ENCODE measurements around the gene RCOR2.

The RCOR2 gene

GRCh38 chr11:63906585-63906984 is 10.4 kb downstream of the RCOR2 start:
- peak; percentile 20 for TF ChIP-seq CTCF (conservative IDR thresholded peaks at IDR 0.05; ENCODE audit: low read length)
- DNase-seq (ENCODE audit: low read depth), result no peak

GRCh38 chr11:63906087-63906486 is 10.9 kb downstream of the RCOR2 start:
- TF ChIP-seq CTCF (conservative IDR thresholded peaks at IDR 0.05; ENCODE audit: low read length), result no peak

More at GRCh38 chr11:63906585-63906984, 10.4 kb downstream of the RCOR2 start:
- no peak overlapping the region for H3K4me3 ChIP-seq (ENCODE audit: low read length)

GRCh38 chr11:63905179-63905578 is 11.8 kb downstream of the RCOR2 start:
- no peak for DNase-seq (ENCODE audit: low read depth)
- H3K4me3 ChIP-seq (ENCODE audit: low read length), result no peak overlapping the region
- TF ChIP-seq CTCF (conservative IDR thresholded peaks at IDR 0.05; ENCODE audit: low read length), result no peak

More at GRCh38 chr11:63906087-63906486, 10.9 kb downstream of the RCOR2 start:
- no peak for DNase-seq (ENCODE audit: low read depth)
- H3K4me3 ChIP-seq (ENCODE audit: low read length), result no peak overlapping the region

- no peak for TF ChIP-seq CTCF (conservative IDR thresholded peaks at IDR 0.05; ENCODE audit: low read length)
- no peak overlapping the region for H3K4me3 ChIP-seq (ENCODE audit: low read length)
- DNase-seq (ENCODE audit: low read depth), result no peak
Measured at GRCh38 chr11:63904743-63905142, 12.2 kb downstream of the RCOR2 start.

- H3K4me3 ChIP-seq (ENCODE audit: low read length), result no peak overlapping the region
- no peak for TF ChIP-seq CTCF (conservative IDR thresholded peaks at IDR 0.05; ENCODE audit: low read length)
Measured at GRCh38 chr11:63903884-63904283, 13.1 kb downstream of the RCOR2 start.

GRCh38 chr11:63901660-63902059 is 15.3 kb downstream of the RCOR2 start:
- DNase-seq (ENCODE audit: low read depth), result no peak
- peak; percentile 50 for TF ChIP-seq CTCF (conservative IDR thresholded peaks at IDR 0.05; ENCODE audit: low read length)

More at GRCh38 chr11:63903884-63904283, 13.1 kb downstream of the RCOR2 start:
- DNase-seq (ENCODE audit: low read depth), result no peak

GRCh38 chr11:63897459-63898146 is 19.4 kb downstream of the RCOR2 start:
- TF ChIP-seq CTCF (conservative IDR thresholded peaks at IDR 0.05; ENCODE audit: low read length), result no peak
- no peak for DNase-seq (ENCODE audit: low read depth)
- H3K4me3 ChIP-seq (ENCODE audit: low read length), result no peak overlapping the region

More at GRCh38 chr11:63901660-63902059, 15.3 kb downstream of the RCOR2 start:
- H3K4me3 ChIP-seq (ENCODE audit: low read length), result no peak overlapping the region

Measured in AG10803 (cell line).